Pancreas (tissue), 10 donors: Measurements from ENCODE around the gene SCNN1A. TPM values are rescaled to one million over a fixed set of nuclear protein-coding genes. Genes with fewer than 3 reads are reported as not detected.

Source experiments
- ATAC-seq, 4 donors: fragments of 200-7000 bp; cut with Tn5 transposase; one replicate each; pipeline versions ENCODE4 v1.8.0 to v1.9.1; 2020; ENCODE audit warnings: mild to moderate bottlenecking in 4 of 4, moderate library complexity in 4 of 4
- DNase-seq, 6 donors: peaks; one replicate each; pipeline ENCODE4 v3.0.0-alpha.2; 2020
- FAIRE-seq: peaks from 2 replicates; lab custom pipeline; 2012; peaks lifted over from hg19 to GRCh38; lab: Jason Lieb, UNC
- H3K27ac ChIP-seq, 4 donors: fragments of 200-600 bp; sonication (generic); 1 replicate in 3 of 4; 2 replicates in 1 of 4; pipeline versions ENCODE4 v1.5.0 to v1.8.0; 2020
- H3K27me3 ChIP-seq, 4 donors: fragments of 200-600 bp; one replicate each; pipeline ENCODE4 v1.8.0; 2021
- H3K36me3 ChIP-seq, 3 donors: fragments of 200-600 bp; sonication (generic) in 1 of 3; one replicate each; pipeline versions ENCODE4 v1.5.0 to v1.8.0; 2020 to 2021
- H3K4me1 ChIP-seq, 3 donors: fragments of 200-600 bp; one replicate each; pipeline ENCODE4 v1.8.0; 2021
- H3K4me3 ChIP-seq, 4 donors: fragments of 200-600 bp; sonication (generic) in 2 of 4; one replicate each; pipeline versions ENCODE4 v1.5.0 to v1.8.0; 2020 to 2021
- H3K9me3 ChIP-seq, 4 donors: fragments of 200-600 bp; one replicate each; pipeline ENCODE4 v1.8.0; 2021
- WGBS, 2 donors: extraction: QIAGEN DNeasy Blood & Tissue Kit; methylation state at CpG; one replicate each; pipeline ENCODE4 v1.1.7; 2013; 5-methylcytosine and 5-hydroxymethylcytosine counted together
- intact Hi-C, 3 donors: fragments of 100-400 bp; cut with DNase I; formaldehyde crosslinking; loops; one replicate each; pipeline versions ENCODE4 v1.11.1 to v1.14.2; 2022
- polyA plus RNA-seq, 2 donors: library from polyadenylated mRNA; stranded (reverse); fragments of 200-250 nt; gene quantifications; one replicate each; pipeline ENCODE4 v1.2.3, GENCODE V29; 2013
- total RNA-seq, 6 donors: library from RNA; stranded (reverse); fragmentation: NEBNext Ultra II Directional in 4 of 6; extraction: Animal tissue kit (Norgen Biotek cat#: 25700) in 4 of 6; gene quantifications; one replicate each; pipeline versions ENCODE4 v1.2.1 to v1.2.4, GENCODE V29; 2021 to 2023
- TF ChIP-seq, protein P1 (sequence below), 4 donors: fragments of 200-600 bp; sonication (generic) in 3 of 4; IDR thresholded peaks; one replicate each; pipeline versions ENCODE4 v1.5.0 to v1.8.0; 2021; ENCODE audit warnings: antibody characterized with exemption in 4 of 4
- donor health status: healthy with polysubstance abuse.
- donor health status: DM: no; HTN: no; CAD: no; lungs with moderate emphysema.
- donor health status: DM: no; HTN: no; CAD: no.
- donor health status: control.
- donor health status: control.
- donor health status: Bipolar disorder and iron deficiency.
- donor health status: DM: yes; HTN: yes; CAD: no.
- donor health status: DM: no; HTN: no; CAD: no.
- donor health status: DM: no; HTN: no; CAD: no.
- donor health status: DM: yes; HTN: yes; CAD: no.

SCNN1A gene
- total and polyA plus RNA-seq, 8 donors, result 21.0 to 87.8 (median 39.9) TPM

GRCh38 chr12:6358881-6359280 is 16.5 kb downstream of the SCNN1A start:
- H3K9me3 ChIP-seq, result no peaks in the 10 kb centered on the region
- peaks cover 0 to 17% (median 0%) of the 10 kb centered on the region in 3 donors for H3K36me3 ChIP-seq
- no peak for DNase-seq
- no peak for ATAC-seq
- intact Hi-C loops, result no loop called here
- TF ChIP-seq, protein P1, sequence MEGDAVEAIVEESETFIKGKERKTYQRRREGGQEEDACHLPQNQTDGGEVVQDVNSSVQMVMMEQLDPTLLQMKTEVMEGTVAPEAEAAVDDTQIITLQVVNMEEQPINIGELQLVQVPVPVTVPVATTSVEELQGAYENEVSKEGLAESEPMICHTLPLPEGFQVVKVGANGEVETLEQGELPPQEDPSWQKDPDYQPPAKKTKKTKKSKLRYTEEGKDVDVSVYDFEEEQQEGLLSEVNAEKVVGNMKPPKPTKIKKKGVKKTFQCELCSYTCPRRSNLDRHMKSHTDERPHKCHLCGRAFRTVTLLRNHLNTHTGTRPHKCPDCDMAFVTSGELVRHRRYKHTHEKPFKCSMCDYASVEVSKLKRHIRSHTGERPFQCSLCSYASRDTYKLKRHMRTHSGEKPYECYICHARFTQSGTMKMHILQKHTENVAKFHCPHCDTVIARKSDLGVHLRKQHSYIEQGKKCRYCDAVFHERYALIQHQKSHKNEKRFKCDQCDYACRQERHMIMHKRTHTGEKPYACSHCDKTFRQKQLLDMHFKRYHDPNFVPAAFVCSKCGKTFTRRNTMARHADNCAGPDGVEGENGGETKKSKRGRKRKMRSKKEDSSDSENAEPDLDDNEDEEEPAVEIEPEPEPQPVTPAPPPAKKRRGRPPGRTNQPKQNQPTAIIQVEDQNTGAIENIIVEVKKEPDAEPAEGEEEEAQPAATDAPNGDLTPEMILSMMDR (IDR thresholded peaks at IDR 0.05), result no peak
- FAIRE-seq, result no peak
- H3K4me3 ChIP-seq, result no peak overlapping the region
- no peak overlapping the region for H3K27ac ChIP-seq
- H3K27me3 ChIP-seq, result no peaks in the 10 kb centered on the region
- 44 to 54% methylated on average over 1 of the region's 1 CpG for WGBS, 2 donors
- H3K4me1 ChIP-seq, result peaks cover 0 to under 1% (median 0%) of the 10 kb centered on the region in 3 donors

- no peaks in the 10 kb centered on the region for H3K27me3 ChIP-seq
- peaks cover 0 to 24% (median 0%) of the 10 kb centered on the region in 3 donors for H3K36me3 ChIP-seq
- ATAC-seq (no peak), FAIRE-seq (no peak), DNase-seq (no peak)
- H3K27ac ChIP-seq, result no peak overlapping the region
- no peaks in the 10 kb centered on the region for H3K9me3 ChIP-seq
- H3K4me1 ChIP-seq, result peaks cover 0 to 3% (median 0%) of the 10 kb centered on the region in 3 donors
- WGBS, 2 donors, result 92 to 95% methylated on average over 5 of the region's 5 CpGs
- TF ChIP-seq, protein P1 (IDR thresholded peaks at IDR 0.05), result no peak
- intact Hi-C loops, result no loop called here
- no peak overlapping the region for H3K4me3 ChIP-seq
These were observed 19.0 kb downstream of the SCNN1A start for GRCh38 chr12:6356374-6356820.

GRCh38 chr12:6355491-6356373 is 19.6 kb downstream of the SCNN1A start:
- DNase-seq (no peak), ATAC-seq (peak in 3 of 4 donors; percentile 12 to 58 (median 16)), FAIRE-seq (no peak)
- no peaks in the 10 kb centered on the region for H3K9me3 ChIP-seq
- H3K4me1 ChIP-seq, result peaks cover 0 to 3% (median 0%) of the 10 kb centered on the region in 3 donors
- WGBS, 2 donors, result 52 to 68% methylated on average over 8 of the region's 8 CpGs
- H3K27me3 ChIP-seq, result no peaks in the 10 kb centered on the region
- H3K27ac ChIP-seq, result no peak overlapping the region
- H3K36me3 ChIP-seq, result peaks cover 0 to 19% (median 0%) of the 10 kb centered on the region in 3 donors
- H3K4me3 ChIP-seq, result no peak overlapping the region
- TF ChIP-seq, protein P1 (IDR thresholded peaks at IDR 0.05), result no peak
- intact Hi-C loops, result no loop called here

GRCh38 chr12:6354495-6355393 is 20.6 kb downstream of the SCNN1A start:
- peaks cover 0 to 19% (median 0%) of the 10 kb centered on the region in 3 donors for H3K36me3 ChIP-seq
- no peak overlapping the region for H3K4me3 ChIP-seq
- no peaks in the 10 kb centered on the region for H3K9me3 ChIP-seq
- 89 to 94% methylated on average over 10 of the region's 10 CpGs for WGBS, 2 donors
- peaks cover 0 to 3% (median 0%) of the 10 kb centered on the region in 3 donors for H3K4me1 ChIP-seq
- FAIRE-seq, result no peak
- no peak overlapping the region for H3K27ac ChIP-seq
- DNase-seq, result no peak
- intact Hi-C loops, result no loop called here
- ATAC-seq, result no peak
- no peaks in the 10 kb centered on the region for H3K27me3 ChIP-seq
- TF ChIP-seq, protein P1 (IDR thresholded peaks at IDR 0.05), result no peak
